Stimulated activated CD4-positive, alpha-beta T cell treated with anti-CD3 and anti-CD28 coated beads, Interleukin-4, amount 100 ng/mL, for 24 hours (primary cell): ENCODE measurements around the gene AGAP1.

Experiments used
- DNase-seq: peaks from one replicate; pipeline ENCODE4 v3.0.0-alpha.2; 2020

Gene AGAP1

GRCh38 chr2:235859651-235860050 is 365.8 kb downstream of the AGAP1 start:
- DNase-seq = no peak

- no peak for DNase-seq
These were observed 366.3 kb downstream of the AGAP1 start for GRCh38 chr2:235860111-235860510.

- DNase-seq = no peak
These were observed 367.0 kb downstream of the AGAP1 start for GRCh38 chr2:235860871-235861270.

- no peak for DNase-seq
These were observed 367.5 kb downstream of the AGAP1 start for GRCh38 chr2:235861383-235861782.

- no peak for DNase-seq
These were observed 369.6 kb downstream of the AGAP1 start for GRCh38 chr2:235863414-235863813.

- no peak for DNase-seq
These were observed 370.5 kb downstream of the AGAP1 start for GRCh38 chr2:235864302-235864701.

GRCh38 chr2:235864733-235865515 is 371.1 kb downstream of the AGAP1 start:
- no peak for DNase-seq

- DNase-seq = no peak
These were observed 372.5 kb downstream of the AGAP1 start for GRCh38 chr2:235866373-235866772.

- no peak for DNase-seq
These were observed 374.4 kb downstream of the AGAP1 start for GRCh38 chr2:235868224-235868623.

- DNase-seq = no peak
These were observed 374.8 kb downstream of the AGAP1 start for GRCh38 chr2:235868645-235869044.

- DNase-seq = no peak
These were observed 376.7 kb downstream of the AGAP1 start for GRCh38 chr2:235870515-235870914.

GRCh38 chr2:235876099-235876679 is 382.3 kb downstream of the AGAP1 start:
- DNase-seq = no peak

GRCh38 chr2:235877275-235877802 is 383.5 kb downstream of the AGAP1 start:
- no peak for DNase-seq

- DNase-seq = no peak
These were observed 385.3 kb downstream of the AGAP1 start for GRCh38 chr2:235879116-235879515.

- DNase-seq = no peak
These were observed 389.8 kb downstream of the AGAP1 start for GRCh38 chr2:235883675-235884074.

GRCh38 chr2:235889302-235889630 is 395.4 kb downstream of the AGAP1 start:
- DNase-seq = no peak

- no peak for DNase-seq
These were observed 399.4 kb downstream of the AGAP1 start for GRCh38 chr2:235893129-235893698.

GRCh38 chr2:235894839-235895238 is 401.0 kb downstream of the AGAP1 start:
- DNase-seq = no peak

- DNase-seq = no peak
These were observed 402.2 kb downstream of the AGAP1 start for GRCh38 chr2:235896061-235896460.

GRCh38 chr2:235897992-235898391 is 404.1 kb downstream of the AGAP1 start:
- DNase-seq = no peak

GRCh38 chr2:235898766-235899165 is 404.9 kb downstream of the AGAP1 start:
- DNase-seq = no peak

GRCh38 chr2:235900631-235901030 is 406.8 kb downstream of the AGAP1 start:
- DNase-seq = no peak

GRCh38 chr2:235901243-235901642 is 407.4 kb downstream of the AGAP1 start:
- DNase-seq = no peak
